SU-DHL-6 (cell line): ENCODE data around the gene SLC30A10.

Experiments
- H2AFZ ChIP-seq: fragments of 200-600 bp; sonication (generic); 2 replicates; pipeline ENCODE4 v1.6.1; 2014; ENCODE audit warnings: low read depth, mild to moderate bottlenecking, moderate library complexity, mixed read lengths, antibody characterized with exemption, low read length; ENCODE audit not compliant: severe bottlenecking
- H3F3A ChIP-seq: fragments of 200-600 bp; shearing (Covaris generic); 2 replicates; pipeline ENCODE4 v1.6.0; 2016; ENCODE audit warnings: antibody characterized with exemption, mild to moderate bottlenecking; ENCODE audit not compliant: insufficient read depth
- H3K27ac ChIP-seq: fragments of 200-600 bp; sonication (generic); 2 replicates; pipeline ENCODE4 v1.5.1; 2016; ENCODE audit warnings: low read depth, mild to moderate bottlenecking, low read length, moderate library complexity, mixed read lengths
- H3K27me3 ChIP-seq: fragments of 200-600 bp; sonication (generic), shearing (Covaris generic); 2 replicates; pipeline ENCODE4 v1.6.0; 2014; ENCODE audit warnings: mild to moderate bottlenecking, low read length
- H3K36me3 ChIP-seq: fragments of 200-600 bp; sonication (generic); 2 replicates; pipeline ENCODE4 v1.6.1; 2014; ENCODE audit warnings: mild to moderate bottlenecking, low read length, mixed read lengths
- H3K4me2 ChIP-seq: fragments of 300-600, 200-600 bp; shearing (Covaris generic), sonication (generic); 2 replicates; pipeline ENCODE4 v1.6.0; 2014; ENCODE audit warnings: low read length, low read depth, mild to moderate bottlenecking; ENCODE audit not compliant: poor library complexity, severe bottlenecking
- H3K4me3 ChIP-seq: fragments of 200-600 bp; sonication (generic); 2 replicates; pipeline ENCODE4 v1.5.1; 2014; ENCODE audit warnings: antibody characterized with exemption, low read length, mild to moderate bottlenecking, mixed read lengths; ENCODE audit not compliant: insufficient read depth, poor library complexity, severe bottlenecking
- H3K79me2 ChIP-seq: fragments of 200-600 bp; sonication (generic); 2 replicates; pipeline ENCODE4 v1.6.1; 2014; ENCODE audit warnings: mild to moderate bottlenecking, low read length, moderate library complexity; ENCODE audit not compliant: insufficient read depth
- H3K9ac ChIP-seq: fragments of 200-600 bp; sonication (generic); 2 replicates; pipeline ENCODE4 v1.7.0; 2014; ENCODE audit warnings: mild to moderate bottlenecking, low read length
- H3K9me2 ChIP-seq: fragments of 200-600 bp; sonication (generic); replicated peaks from 2 replicates; pipeline ENCODE4 v1.6.1; 2014; ENCODE audit warnings: low read length; ENCODE audit not compliant: insufficient read depth
- H3K9me3 ChIP-seq: fragments of 200-600 bp; sonication (generic); 2 replicates; pipeline ENCODE4 v1.6.1; 2014; ENCODE audit warnings: low read length, mixed read lengths; ENCODE audit not compliant: insufficient read depth
- H4K20me1 ChIP-seq: fragments of 200-600 bp; sonication (generic); 2 replicates; pipeline ENCODE4 v1.6.1; 2014; ENCODE audit warnings: low read depth, mild to moderate bottlenecking, antibody characterized with exemption, low read length, moderate library complexity, mixed read lengths
- CTCF ChIP-seq: fragments of 200-600 bp; sonication (generic); IDR thresholded peaks from one replicate; pipeline ENCODE4 v1.5.1; 2017; ENCODE audit warnings: antibody characterized with exemption, mild to moderate bottlenecking, low read length, moderate library complexity; ENCODE audit not compliant: insufficient read depth, poor library complexity, severe bottlenecking
- EZH2phosphoT487 ChIP-seq: fragments of 200-600 bp; sonication (generic), shearing (Covaris generic); conservative IDR thresholded peaks from 2 replicates; pipeline ENCODE4 v1.6.1; 2018; ENCODE audit warnings: mild to moderate bottlenecking, antibody characterized with exemption, low read length, moderate library complexity, mixed read lengths

Gene SLC30A10

GRCh38 chr1:219927298-219927955 is 930 bp downstream of the SLC30A10 start:
- Histone ChIP-seq H3K27ac (no peak overlapping the region), H3K27me3 (no peaks in the 10 kb centered on the region), H3K4me3 (no peak overlapping the region)

GRCh38 chr1:219926363-219926998 is 1.9 kb downstream of the SLC30A10 start:
- Histone ChIP-seq H3K27ac (no peak overlapping the region), H3K36me3 (no peaks in the 10 kb centered on the region), H3K79me2 (no peaks in the 10 kb centered on the region), H3F3A (no peaks in the 10 kb centered on the region), H3K4me2 (no peak overlapping the region), H3K4me3 (no peak overlapping the region), H3K9me3 (no peaks in the 10 kb centered on the region), H3K9ac (no peak overlapping the region), H3K9me2 (no peaks in the 10 kb centered on the region), H2AFZ (no peak overlapping the region), H4K20me1 (no peaks in the 10 kb centered on the region), H3K27me3 (no peaks in the 10 kb centered on the region)
- TF ChIP-seq EZH2phosphoT487 (no peak), CTCF (no peak)

More at GRCh38 chr1:219927298-219927955, 930 bp downstream of the SLC30A10 start:
- no peak overlapping the region for H3K4me2 ChIP-seq
- no peak overlapping the region for H3K9ac ChIP-seq
- H3K79me2 ChIP-seq = no peaks in the 10 kb centered on the region
- no peaks in the 10 kb centered on the region for H3K9me3 ChIP-seq
- TF ChIP-seq CTCF = no peak
- TF ChIP-seq EZH2phosphoT487 = no peak
- no peaks in the 10 kb centered on the region for H3K36me3 ChIP-seq
- no peaks in the 10 kb centered on the region for H4K20me1 ChIP-seq
- H2AFZ ChIP-seq = no peak overlapping the region
- no peaks in the 10 kb centered on the region for H3K9me2 ChIP-seq
- H3F3A ChIP-seq = no peaks in the 10 kb centered on the region

GRCh38 chr1:219924342-219924741 is 4.0 kb downstream of the SLC30A10 start:
- Histone ChIP-seq H3K9me3 (no peaks in the 10 kb centered on the region), H3K4me2 (no peak overlapping the region), H3K4me3 (no peak overlapping the region), H3K9ac (no peak overlapping the region), H2AFZ (no peak overlapping the region), H3K27me3 (no peaks in the 10 kb centered on the region), H3K27ac (no peak overlapping the region), H3F3A (no peaks in the 10 kb centered on the region), H3K9me2 (no peaks in the 10 kb centered on the region), H3K79me2 (no peaks in the 10 kb centered on the region), H3K36me3 (no peaks in the 10 kb centered on the region), H4K20me1 (no peaks in the 10 kb centered on the region)
- TF ChIP-seq EZH2phosphoT487 = no peak
- TF ChIP-seq CTCF = no peak
